MM.1S (cell line): ENCODE data around the gene ARF6.
"Not testable (repeated sequence)": the region's sequence is repeated elsewhere in the genome, so short reads cannot be mapped to it uniquely, and the experiment has no call there.

Experiments used
- DNase-seq: peaks from one replicate; pipeline ENCODE4 v3.0.0-alpha.2; 2015
- H2AFZ ChIP-seq: fragments of 300-600 bp; sonication (generic); 2 replicates; pipeline ENCODE4 v1.6.0; 2016; ENCODE audit warnings: antibody characterized with exemption, low read length
- H3F3A ChIP-seq: fragments of 300-600 bp; sonication (generic); 2 replicates; pipeline ENCODE4 v1.6.1; 2016; ENCODE audit warnings: mild to moderate bottlenecking, antibody characterized with exemption, low read length, moderate library complexity, mixed read lengths; ENCODE audit not compliant: insufficient read depth
- H3K27ac ChIP-seq: fragments of 300-600 bp; sonication (generic); 2 replicates; pipeline ENCODE4 v1.5.1; 2016; ENCODE audit warnings: mild to moderate bottlenecking, low read length
- H3K27me3 ChIP-seq: fragments of 300-600 bp; sonication (generic); replicated peaks from 2 replicates; pipeline ENCODE4 v1.6.0; 2016; ENCODE audit warnings: low read length; ENCODE audit not compliant: insufficient read depth
- H3K36me3 ChIP-seq: fragments of 300-600 bp; sonication (generic); replicated peaks from 2 replicates; pipeline ENCODE4 v1.6.1; 2016; ENCODE audit warnings: mild to moderate bottlenecking, low read length, mixed read lengths; ENCODE audit not compliant: insufficient read depth
- H3K4me1 ChIP-seq: fragments of 300-600 bp; sonication (generic); 2 replicates; pipeline ENCODE4 v1.6.1; 2016; ENCODE audit warnings: low read length, mixed read lengths
- H3K4me2 ChIP-seq: fragments of 300-600 bp; sonication (generic); 2 replicates; pipeline ENCODE4 v1.6.0; 2016; ENCODE audit warnings: low read depth, low read length
- H3K4me3 ChIP-seq: fragments of 300-600 bp; sonication (generic); 2 replicates; pipeline ENCODE4 v1.5.1; 2016; ENCODE audit warnings: low read length, mixed read lengths
- H3K79me2 ChIP-seq: fragments of 300-600 bp; sonication (generic); 2 replicates; pipeline ENCODE4 v1.6.1; 2016; ENCODE audit warnings: mixed run types, low read length, mixed read lengths
- H3K9ac ChIP-seq: fragments of 300-600 bp; sonication (generic); 2 replicates; pipeline ENCODE4 v1.6.1; 2016; ENCODE audit warnings: low read length, mixed read lengths
- H3K9me2 ChIP-seq: fragments of 300-600 bp; sonication (generic); replicated peaks from 2 replicates; pipeline ENCODE4 v1.6.1; 2016; ENCODE audit warnings: mild to moderate bottlenecking, low read length, mixed read lengths; ENCODE audit not compliant: insufficient read depth
- H3K9me3 ChIP-seq: fragments of 300-600 bp; sonication (generic); replicated peaks from 2 replicates; pipeline ENCODE4 v1.6.1; 2016; ENCODE audit warnings: mild to moderate bottlenecking, low read length, mixed read lengths; ENCODE audit not compliant: insufficient read depth
- H4K20me1 ChIP-seq: fragments of 300-600 bp; sonication (generic); 2 replicates; pipeline ENCODE4 v1.6.1; 2016; ENCODE audit warnings: mild to moderate bottlenecking, low read length, moderate library complexity, mixed read lengths; ENCODE audit not compliant: insufficient read depth
- EZH2 ChIP-seq: fragments of 300-600 bp; sonication (generic); optimal IDR thresholded peaks from 2 replicates; pipeline ENCODE3; 2017; ENCODE audit warnings: low read depth, mild to moderate bottlenecking, antibody characterized with exemption, low read length, mixed read lengths
- EZH2phosphoT487 ChIP-seq: fragments of 300-600 bp; sonication (generic); IDR thresholded peaks from 2 replicates; pipeline ENCODE4 v1.6.1; 2018; ENCODE audit warnings: antibody characterized with exemption, low read length
- TF ChIP-seq, protein P1 (sequence below): fragments of 300-600 bp; sonication (generic); IDR thresholded peaks from 2 replicates; pipeline ENCODE4 v1.5.1; 2016; ENCODE audit warnings: antibody characterized with exemption, low read length, mixed read lengths

The ARF6 gene

DNA sequence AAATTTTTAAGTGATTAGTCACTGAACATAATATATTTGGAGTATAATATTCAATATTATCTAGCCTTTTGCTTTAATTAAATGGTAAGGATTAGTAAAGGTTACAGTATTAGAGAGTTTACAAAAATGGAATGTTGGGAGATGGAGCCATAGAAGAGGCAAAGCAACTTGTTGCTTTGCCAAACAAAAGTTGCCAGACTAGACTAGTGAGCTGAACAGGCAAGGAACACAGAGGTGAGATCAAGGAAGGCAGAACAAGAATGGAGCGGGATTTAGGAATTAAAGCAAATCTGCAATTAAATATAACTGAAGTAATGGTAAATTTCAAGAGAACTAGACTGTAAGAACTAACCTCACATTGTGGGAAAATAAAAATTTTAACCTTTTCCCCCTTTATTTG lies 5.1 kb downstream of the ARF6 start:
- TF ChIP-seq, protein P1, sequence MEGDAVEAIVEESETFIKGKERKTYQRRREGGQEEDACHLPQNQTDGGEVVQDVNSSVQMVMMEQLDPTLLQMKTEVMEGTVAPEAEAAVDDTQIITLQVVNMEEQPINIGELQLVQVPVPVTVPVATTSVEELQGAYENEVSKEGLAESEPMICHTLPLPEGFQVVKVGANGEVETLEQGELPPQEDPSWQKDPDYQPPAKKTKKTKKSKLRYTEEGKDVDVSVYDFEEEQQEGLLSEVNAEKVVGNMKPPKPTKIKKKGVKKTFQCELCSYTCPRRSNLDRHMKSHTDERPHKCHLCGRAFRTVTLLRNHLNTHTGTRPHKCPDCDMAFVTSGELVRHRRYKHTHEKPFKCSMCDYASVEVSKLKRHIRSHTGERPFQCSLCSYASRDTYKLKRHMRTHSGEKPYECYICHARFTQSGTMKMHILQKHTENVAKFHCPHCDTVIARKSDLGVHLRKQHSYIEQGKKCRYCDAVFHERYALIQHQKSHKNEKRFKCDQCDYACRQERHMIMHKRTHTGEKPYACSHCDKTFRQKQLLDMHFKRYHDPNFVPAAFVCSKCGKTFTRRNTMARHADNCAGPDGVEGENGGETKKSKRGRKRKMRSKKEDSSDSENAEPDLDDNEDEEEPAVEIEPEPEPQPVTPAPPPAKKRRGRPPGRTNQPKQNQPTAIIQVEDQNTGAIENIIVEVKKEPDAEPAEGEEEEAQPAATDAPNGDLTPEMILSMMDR: no peak
- no peak for TF ChIP-seq EZH2
- H3K4me3 ChIP-seq: no peak overlapping the region
- no peak overlapping the region for H3K9ac ChIP-seq
- no peak overlapping the region for H3K4me2 ChIP-seq
- peaks cover 52% of the 10 kb centered on the region for H3K79me2 ChIP-seq
- peaks cover 3% of the 10 kb centered on the region for H3F3A ChIP-seq
- H4K20me1 ChIP-seq: peaks cover 4% of the 10 kb centered on the region; the same call in 1 of the 2 replicates
- H3K36me3 ChIP-seq: no peaks in the 10 kb centered on the region; the same call in 1 of the 2 replicates
- H3K9me2 ChIP-seq: no peaks in the 10 kb centered on the region
- no peak for DNase-seq
- H3K27ac ChIP-seq: no peak overlapping the region
- H2AFZ ChIP-seq: no peak overlapping the region
- H3K9me3 ChIP-seq: no peaks in the 10 kb centered on the region
- H3K27me3 ChIP-seq: no peaks in the 10 kb centered on the region
- no peaks in the 10 kb centered on the region for H3K4me1 ChIP-seq

DNA sequence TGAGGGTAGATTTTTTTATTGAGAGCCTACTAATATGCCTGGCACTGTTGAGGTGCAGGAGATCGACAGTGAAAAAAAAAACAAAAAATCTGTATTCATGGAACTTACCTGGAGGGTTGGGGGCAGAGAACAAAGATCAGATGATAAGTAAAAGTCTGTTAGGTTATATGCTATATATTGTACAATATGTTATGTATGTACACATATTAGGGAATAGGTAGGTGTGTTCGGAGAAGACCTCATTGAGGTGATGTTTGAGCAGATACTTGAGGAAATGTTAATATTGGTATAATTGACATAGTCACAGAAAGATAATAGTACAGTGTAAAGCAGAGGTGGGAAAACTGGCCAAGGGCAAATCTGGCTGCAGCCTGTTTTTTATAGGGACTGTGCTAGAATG lies 5.6 kb downstream of the ARF6 start:
- no peak overlapping the region for H3K4me3 ChIP-seq
- no peak overlapping the region for H3K27ac ChIP-seq
- peaks cover 4% of the 10 kb centered on the region; the same call in 1 of the 2 replicates for H4K20me1 ChIP-seq
- H3K36me3 ChIP-seq: no peaks in the 10 kb centered on the region; the same call in 1 of the 2 replicates
- H3K27me3 ChIP-seq: no peaks in the 10 kb centered on the region
- no peak overlapping the region for H3K9ac ChIP-seq
- peaks cover 3% of the 10 kb centered on the region; the same call in 1 of the 2 replicates for H3F3A ChIP-seq
- H2AFZ ChIP-seq: no peak overlapping the region
- peaks cover 47% of the 10 kb centered on the region for H3K79me2 ChIP-seq
- TF ChIP-seq EZH2 (no peak), EZH2phosphoT487 (no peak)
- TF ChIP-seq, protein P1: no peak
- no peaks in the 10 kb centered on the region for H3K4me1 ChIP-seq
- no peaks in the 10 kb centered on the region for H3K9me2 ChIP-seq
- no peak overlapping the region for H3K4me2 ChIP-seq
- no peak for DNase-seq
- H3K9me3 ChIP-seq: no peaks in the 10 kb centered on the region

DNA sequence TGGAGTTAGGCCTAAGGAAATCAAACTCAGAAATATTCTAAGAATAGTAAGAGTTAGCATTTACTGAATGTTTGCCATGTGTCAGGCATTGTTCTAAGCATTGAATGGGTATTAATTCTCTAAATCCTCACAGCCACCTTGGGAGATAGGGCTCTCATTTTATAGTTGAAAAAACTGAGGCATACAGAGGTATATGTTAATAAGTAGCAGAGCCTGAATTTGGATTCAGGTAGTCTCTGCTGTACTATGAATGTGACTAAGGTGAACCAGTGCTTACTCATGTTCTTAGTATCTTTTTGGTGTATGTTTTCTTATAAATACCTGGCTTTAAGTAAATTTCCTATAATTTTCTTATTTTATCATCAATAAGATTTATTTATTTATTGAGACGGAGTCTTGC lies 8.1 kb downstream of the ARF6 start:
- H3K4me2 ChIP-seq: no peak overlapping the region
- no peaks in the 10 kb centered on the region for H3F3A ChIP-seq
- H3K9ac ChIP-seq: no peak overlapping the region
- H3K36me3 ChIP-seq: no peaks in the 10 kb centered on the region
- no peaks in the 10 kb centered on the region for H3K4me1 ChIP-seq
- no peaks in the 10 kb centered on the region for H4K20me1 ChIP-seq
- DNase-seq: no peak
- H3K27me3 ChIP-seq: no peaks in the 10 kb centered on the region
- TF ChIP-seq EZH2 (no peak), EZH2phosphoT487 (no peak)
- TF ChIP-seq, protein P1: no peak
- H3K4me3 ChIP-seq: no peak overlapping the region
- no peaks in the 10 kb centered on the region for H3K9me2 ChIP-seq
- H2AFZ ChIP-seq: no peak overlapping the region
- H3K79me2 ChIP-seq: peaks cover 22% of the 10 kb centered on the region
- no peaks in the 10 kb centered on the region for H3K9me3 ChIP-seq
- H3K27ac ChIP-seq: no peak overlapping the region

DNA sequence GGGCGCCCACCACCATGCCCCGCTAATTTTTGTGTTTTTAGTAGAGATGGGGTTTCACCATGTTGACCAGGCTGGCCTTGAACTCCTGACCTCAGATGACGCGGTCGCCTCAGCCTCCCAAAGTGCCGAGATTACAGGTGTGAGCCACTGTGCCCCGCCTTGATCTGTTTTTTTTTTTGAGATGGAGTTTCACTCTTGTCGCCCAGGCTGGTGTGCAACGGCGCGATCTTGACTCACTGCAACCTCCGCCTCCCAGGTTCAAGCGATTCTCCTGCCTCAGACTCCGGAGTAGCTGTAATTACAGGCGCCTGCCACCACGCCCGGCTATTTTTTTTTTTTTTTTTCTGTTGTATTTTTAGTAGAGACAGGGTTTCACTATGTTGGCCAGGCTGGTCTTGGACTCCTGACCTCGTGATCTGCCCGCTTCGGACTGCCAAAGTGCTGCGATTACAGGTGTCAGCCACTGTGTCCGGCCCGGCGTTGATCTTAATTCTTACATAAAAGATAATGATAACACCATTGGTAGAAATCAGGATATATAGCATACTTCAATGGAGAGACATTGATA lies 9.9 kb downstream of the ARF6 start:
- not testable (repeated sequence) for DNase-seq, H3F3A ChIP-seq, H3K27me3 ChIP-seq, H3K36me3 ChIP-seq, H3K4me1 ChIP-seq, H3K4me3 ChIP-seq, H2AFZ ChIP-seq, H3K4me2 ChIP-seq, H3K79me2 ChIP-seq, H4K20me1 ChIP-seq, H3K9me3 ChIP-seq, H3K9me2 ChIP-seq, H3K9ac ChIP-seq, H3K27ac ChIP-seq
